Pons (tissue), 1 donor: ENCODE measurements around the gene TMEM131.

Source experiments
- DNase-seq: peaks from one replicate; pipeline ENCODE4 v3.0.0-alpha.2; 2016; ENCODE audit warnings: low spot score

TMEM131 gene

GRCh38 chr2:97738179-97739019 is 257.3 kb downstream of the TMEM131 start:
- DNase-seq: no peak

- DNase-seq: no peak
Observed at GRCh38 chr2:97737421-97738178, 258.1 kb downstream of the TMEM131 start.

- DNase-seq: no peak
Observed at GRCh38 chr2:97736608-97737330, 259.0 kb downstream of the TMEM131 start.

GRCh38 chr2:97736185-97736584 is 259.6 kb downstream of the TMEM131 start:
- no peak for DNase-seq

- DNase-seq: no peak
Observed at GRCh38 chr2:97735161-97735561, 260.6 kb downstream of the TMEM131 start.

GRCh38 chr2:97734061-97735051 is 261.4 kb downstream of the TMEM131 start:
- no peak for DNase-seq

- DNase-seq: no peak
Observed at GRCh38 chr2:97733341-97734035, 262.3 kb downstream of the TMEM131 start.

- DNase-seq: no peak
Observed at GRCh38 chr2:97732436-97733340, 263.1 kb downstream of the TMEM131 start.

- DNase-seq: no peak
Observed at GRCh38 chr2:97731274-97732020, 264.3 kb downstream of the TMEM131 start.

GRCh38 chr2:97730245-97730644 is 265.5 kb downstream of the TMEM131 start:
- no peak for DNase-seq

GRCh38 chr2:97728091-97728731 is 267.5 kb downstream of the TMEM131 start:
- DNase-seq: peak; percentile 12

- DNase-seq: no peak
Observed at GRCh38 chr2:97727296-97727695, 268.5 kb downstream of the TMEM131 start.

- no peak for DNase-seq
Observed at GRCh38 chr2:97726261-97727064, 269.3 kb downstream of the TMEM131 start.

GRCh38 chr2:97724946-97725688 is 270.6 kb downstream of the TMEM131 start:
- no peak for DNase-seq

GRCh38 chr2:97724501-97724900 is 271.2 kb downstream of the TMEM131 start:
- no peak for DNase-seq

GRCh38 chr2:97724073-97724410 is 271.7 kb downstream of the TMEM131 start:
- DNase-seq: no peak
